HEK293 (cell line): ENCODE data around the gene APOBEC2.

Experiments used
- BCL11B ChIP-seq: fragments of 450-650 bp; formaldehyde crosslinking; IDR thresholded peaks from 2 replicates; pipeline ENCODE4 v1.5.1; 2016; ENCODE audit warnings: low read depth, missing biosample characterization, missing genetic modification characterization
- IKZF3 ChIP-seq: fragments of 450-650 bp; IDR thresholded peaks from 2 replicates; pipeline ENCODE4 v1.5.0; 2018; ENCODE audit warnings: missing biosample characterization, mild to moderate bottlenecking, missing genetic modification characterization, moderate library complexity
- INSM2 ChIP-seq: fragments of 450-650 bp; formaldehyde crosslinking; IDR thresholded peaks from 2 replicates; pipeline ENCODE4 v1.5.1; 2016; ENCODE audit warnings: missing biosample characterization, missing genetic modification characterization
- KLF17 ChIP-seq: fragments of 450-650 bp; formaldehyde crosslinking; IDR thresholded peaks from 2 replicates; pipeline ENCODE4 v1.5.1; 2016; ENCODE audit warnings: missing biosample characterization, missing genetic modification characterization
- KLF8 ChIP-seq: fragments of 450-650 bp; formaldehyde crosslinking; IDR thresholded peaks from 2 replicates; pipeline ENCODE4 v1.5.1; 2016; ENCODE audit warnings: missing biosample characterization, missing genetic modification characterization
- KLF9 ChIP-seq: fragments of 450-650 bp; formaldehyde crosslinking; IDR thresholded peaks from 2 replicates; pipeline ENCODE4 v1.5.1; 2016; ENCODE audit warnings: missing biosample characterization, missing genetic modification characterization, low read depth
- PATZ1 ChIP-seq: fragments of 450-650 bp; formaldehyde crosslinking; IDR thresholded peaks from 2 replicates; pipeline ENCODE4 v1.5.1; 2016; ENCODE audit warnings: missing biosample characterization, missing genetic modification characterization
- PRDM10 ChIP-seq: fragments of 450-650 bp; formaldehyde crosslinking; IDR thresholded peaks from 2 replicates; pipeline ENCODE4 v1.5.1; 2016; ENCODE audit warnings: missing biosample characterization, missing genetic modification characterization
- SCRT2 ChIP-seq: fragments of 450-650 bp; formaldehyde crosslinking; IDR thresholded peaks from 2 replicates; pipeline ENCODE4 v1.5.1; 2016; ENCODE audit warnings: missing biosample characterization, missing genetic modification characterization
- TRIM28 ChIP-seq: IDR thresholded peaks from 2 replicates; pipeline ENCODE4 v1.6.1; 2011; ENCODE audit warnings: low read length, control low read depth, borderline replicate concordance
- ZBTB1 ChIP-seq: fragments of 450-650 bp; formaldehyde crosslinking; IDR thresholded peaks from 2 replicates; pipeline ENCODE4 v1.5.1; 2016; ENCODE audit warnings: missing biosample characterization, missing genetic modification characterization
- ZBTB44 ChIP-seq: fragments of 450-650 bp; IDR thresholded peaks from 2 replicates; pipeline ENCODE4 v1.5.1; 2018; ENCODE audit warnings: missing biosample characterization, mild to moderate bottlenecking, missing genetic modification characterization
- ZBTB48 ChIP-seq: fragments of 450-650 bp; formaldehyde crosslinking; IDR thresholded peaks from 2 replicates; pipeline ENCODE4 v1.5.1; 2016; ENCODE audit warnings: missing biosample characterization, missing genetic modification characterization
- ZBTB49 ChIP-seq: fragments of 450-650 bp; formaldehyde crosslinking; IDR thresholded peaks from 2 replicates; pipeline ENCODE4 v1.5.1; 2016; ENCODE audit warnings: missing biosample characterization, missing genetic modification characterization, low read depth
- ZFHX2 ChIP-seq: fragments of 450-650 bp; formaldehyde crosslinking; conservative IDR thresholded peaks from 2 replicates; pipeline ENCODE4 v1.5.1; 2016; ENCODE audit warnings: missing biosample characterization, missing genetic modification characterization
- ZFP3 ChIP-seq: fragments of 450-650 bp; formaldehyde crosslinking; IDR thresholded peaks from 2 replicates; pipeline ENCODE4 v1.5.1; 2016; ENCODE audit warnings: low read depth, missing biosample characterization, missing genetic modification characterization
- ZNF23 ChIP-seq: fragments of 450-650 bp; formaldehyde crosslinking; IDR thresholded peaks from 2 replicates; pipeline ENCODE4 v1.5.1; 2016; ENCODE audit warnings: missing biosample characterization, missing genetic modification characterization, borderline replicate concordance
- ZNF274 ChIP-seq, 2 experiments: fragments of 200-500 bp in 1 of 2; fragments of 450-650 bp in 1 of 2; sonication (Bioruptor generic) in 1 of 2; formaldehyde crosslinking in 1 of 2; IDR thresholded peaks; 2 replicates each; pipeline versions ENCODE4 v1.5.1 to v1.6.1; 2014 to 2016; ENCODE audit warnings: borderline replicate concordance in 1 of 2, inconsistent platforms in 1 of 2, low read length in 1 of 2, missing biosample characterization in 1 of 2, missing genetic modification characterization in 1 of 2
- ZNF366 ChIP-seq: fragments of 450-650 bp; formaldehyde crosslinking; conservative IDR thresholded peaks from 2 replicates; pipeline ENCODE4 v1.5.1; 2016; ENCODE audit warnings: missing biosample characterization, missing genetic modification characterization
- ZNF394 ChIP-seq: fragments of 450-650 bp; formaldehyde crosslinking; IDR thresholded peaks from 2 replicates; pipeline ENCODE4 v1.5.1; 2016; ENCODE audit warnings: missing biosample characterization, missing genetic modification characterization, mild to moderate bottlenecking, moderate library complexity, borderline replicate concordance
- ZNF449 ChIP-seq: fragments of 450-650 bp; formaldehyde crosslinking; IDR thresholded peaks from 2 replicates; pipeline ENCODE4 v1.5.1; 2017; ENCODE audit warnings: missing biosample characterization, mild to moderate bottlenecking, missing genetic modification characterization, moderate library complexity
- ZNF530 ChIP-seq: fragments of 450-650 bp; formaldehyde crosslinking; IDR thresholded peaks from 2 replicates; pipeline ENCODE4 v1.5.1; 2016; ENCODE audit warnings: low read depth, missing biosample characterization, missing genetic modification characterization
- ZNF571 ChIP-seq: fragments of 450-650 bp; formaldehyde crosslinking; IDR thresholded peaks from 2 replicates; pipeline ENCODE4 v1.5.0; 2017; ENCODE audit warnings: missing biosample characterization, missing genetic modification characterization
- ZSCAN30 ChIP-seq: fragments of 450-650 bp; IDR thresholded peaks from 2 replicates; pipeline ENCODE4 v1.5.1; 2018; ENCODE audit warnings: missing biosample characterization, mild to moderate bottlenecking, missing genetic modification characterization, moderate library complexity

Gene APOBEC2

GRCh38 chr6:41073968-41074691, 21.1 kb downstream of the APOBEC2 start (continued):
- TF ChIP-seq PRDM10 (tag by site-specific recombination) (peak; percentile 90), ZBTB48 (tag by site-specific recombination) (no peak), ZFP3 (tag by site-specific recombination) (no peak), ZSCAN30 (tag by site-specific recombination) (no peak), INSM2 (tag by site-specific recombination) (0 out of 2 replicates have a peak, but pooled peaks have one; percentile 24), BCL11B (tag by site-specific recombination) (no peak), ZBTB1 (tag by site-specific recombination) (no peak), ZFHX2 (tag by site-specific recombination) (no peak), PATZ1 (tag by site-specific recombination) (no peak; the same call in 1 of the 2 replicates), ZNF530 (no peak), KLF8 (tag by site-specific recombination) (no peak), ZNF366 (0 out of 2 replicates have a peak, but pooled peaks have one; percentile 26), ZBTB49 (tag by site-specific recombination) (no peak), TRIM28 (no peak), ZBTB44 (no peak), KLF17 (tag by site-specific recombination) (no peak), ZNF274 (IDR thresholded peaks at IDR 0.05; ENCODE audit: low read length) (no peak), ZNF274 (tag by site-specific recombination; IDR thresholded peaks at IDR 0.05; ENCODE audit: borderline replicate concordance) (no peak), SCRT2 (tag by site-specific recombination) (peak; percentile 54; the same call in 1 of the 2 replicates), ZNF394 (tag by site-specific recombination) (peak; percentile 14; the same call in 1 of the 2 replicates), ZNF571 (no peak), IKZF3 (no peak), KLF9 (tag by site-specific recombination) (no peak), ZNF23 (tag by site-specific recombination) (no peak), ZNF449 (no peak; the same call in 1 of the 2 replicates)
